GM21360 (cell line): ENCODE data around the gene DOK7.
"Not testable (repeated sequence)": the region's sequence is repeated elsewhere in the genome, so short reads cannot be mapped to it uniquely, and the experiment has no call there.

Experiments
- ATAC-seq: cut with Tn5 transposase; IDR thresholded peaks from one replicate; pipeline ENCODE4 v1.9.1; 2021; ENCODE audit warnings: mild to moderate bottlenecking, moderate library complexity; ENCODE audit not compliant: unreplicated experiment

Gene DOK7

GRCh38 chr4:3531318-3531878, 68.3 kb downstream of the DOK7 start:
- ATAC-seq: no peak

- peak; percentile 80 for ATAC-seq
Measured at GRCh38 chr4:3531879-3532750, 69.0 kb downstream of the DOK7 start, which contains the start of gene LRPAP1. Gene LRPAP1 (minus strand): TSS chr4:3532422. CDS start chr4:3532412, 10 bp downstream.

- no peak for ATAC-seq
Measured at GRCh38 chr4:3532751-3533422, 69.8 kb downstream of the DOK7 start.

- no peak for ATAC-seq
Measured at GRCh38 chr4:3533423-3533820, 70.3 kb downstream of the DOK7 start.

GRCh38 chr4:3535812-3536211, 72.7 kb downstream of the DOK7 start:
- ATAC-seq: not testable (repeated sequence)

GRCh38 chr4:3538906-3539305, 75.8 kb downstream of the DOK7 start:
- ATAC-seq: not testable (repeated sequence)

- ATAC-seq: not testable (repeated sequence)
Measured at GRCh38 chr4:3543415-3543814, 80.3 kb downstream of the DOK7 start.
